ENCODE results near the gene PSMA7.

Gene PSMA7

DNA sequence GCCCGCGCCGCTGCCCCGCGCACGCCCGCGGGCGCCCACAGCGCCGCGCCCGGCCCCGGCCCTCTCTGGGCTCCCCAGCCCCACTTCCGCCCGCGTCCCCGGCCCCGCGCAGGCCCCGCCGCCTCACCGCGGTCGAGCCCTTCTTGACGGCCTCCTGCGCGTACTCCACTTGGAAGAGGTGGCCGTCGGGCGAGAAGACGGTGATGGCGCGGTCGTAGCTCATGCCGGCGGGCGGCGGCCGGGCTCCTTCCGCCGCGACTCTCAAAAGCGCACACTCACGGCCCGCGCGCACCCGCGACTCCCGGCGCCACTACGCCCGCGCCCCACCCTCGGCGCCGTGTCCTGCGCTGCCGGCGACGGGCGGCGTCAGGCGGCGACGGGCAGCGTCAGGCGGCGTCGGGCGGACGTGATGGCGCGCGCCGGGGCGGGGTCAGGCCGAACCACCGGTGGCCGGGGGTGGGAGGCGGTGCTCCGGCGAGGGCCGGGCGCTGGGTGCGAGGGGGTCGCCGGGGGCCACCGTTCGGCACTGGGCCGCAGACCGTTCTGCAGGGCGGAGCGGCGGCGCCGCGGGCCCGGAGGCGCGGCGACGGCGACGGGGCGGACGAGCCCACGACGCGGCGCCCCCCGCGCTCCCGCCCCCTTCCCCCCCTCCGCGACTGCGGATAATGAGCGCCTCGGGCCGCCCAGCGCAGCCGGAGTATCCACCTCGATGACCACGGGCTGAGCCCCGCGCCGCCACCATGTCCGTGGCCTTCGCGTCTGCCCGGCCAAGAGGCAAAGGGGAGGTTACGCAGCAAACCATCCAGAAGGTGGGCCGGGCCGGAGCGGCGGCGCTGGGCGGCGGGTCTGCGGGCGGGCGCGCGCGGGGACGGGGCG lies at the start of gene PSMA7, which contains the start of gene SS18L1:
Gene PSMA7, minus strand, starts transcription at position 314 of the 876 bp plus-strand sequence. Its CDS starts 91 bp downstream, at position 223.
Gene SS18L1, plus strand, starts transcription at position 689 of the 876 bp plus-strand sequence. Its CDS starts 52 bp downstream, at position 741.
- DNase-seq (ENCODE audit: low spot score) = peak; percentile 82

DNA sequence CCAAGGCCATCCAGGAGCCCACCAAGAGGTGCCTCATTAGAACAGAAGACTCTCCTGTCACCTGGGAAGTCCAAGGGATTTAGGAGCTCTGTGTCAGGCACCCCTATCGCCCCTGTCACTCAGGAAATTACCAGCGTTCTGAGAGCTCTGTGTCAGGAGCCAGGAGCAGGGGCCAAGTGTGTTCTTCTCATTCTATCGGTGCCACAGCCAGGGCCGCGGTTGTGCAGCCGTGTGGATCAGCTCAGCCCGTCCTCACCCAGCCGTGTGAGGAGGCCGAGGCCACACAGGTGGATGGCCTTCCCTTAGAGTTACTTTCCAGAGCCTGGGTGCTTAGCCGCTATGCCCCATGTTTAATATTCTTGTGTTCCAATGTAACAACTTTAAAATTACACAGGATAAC lies 49.4 kb upstream of the PSMA7 start:
- no peak for DNase-seq (ENCODE audit: low spot score)

DNA sequence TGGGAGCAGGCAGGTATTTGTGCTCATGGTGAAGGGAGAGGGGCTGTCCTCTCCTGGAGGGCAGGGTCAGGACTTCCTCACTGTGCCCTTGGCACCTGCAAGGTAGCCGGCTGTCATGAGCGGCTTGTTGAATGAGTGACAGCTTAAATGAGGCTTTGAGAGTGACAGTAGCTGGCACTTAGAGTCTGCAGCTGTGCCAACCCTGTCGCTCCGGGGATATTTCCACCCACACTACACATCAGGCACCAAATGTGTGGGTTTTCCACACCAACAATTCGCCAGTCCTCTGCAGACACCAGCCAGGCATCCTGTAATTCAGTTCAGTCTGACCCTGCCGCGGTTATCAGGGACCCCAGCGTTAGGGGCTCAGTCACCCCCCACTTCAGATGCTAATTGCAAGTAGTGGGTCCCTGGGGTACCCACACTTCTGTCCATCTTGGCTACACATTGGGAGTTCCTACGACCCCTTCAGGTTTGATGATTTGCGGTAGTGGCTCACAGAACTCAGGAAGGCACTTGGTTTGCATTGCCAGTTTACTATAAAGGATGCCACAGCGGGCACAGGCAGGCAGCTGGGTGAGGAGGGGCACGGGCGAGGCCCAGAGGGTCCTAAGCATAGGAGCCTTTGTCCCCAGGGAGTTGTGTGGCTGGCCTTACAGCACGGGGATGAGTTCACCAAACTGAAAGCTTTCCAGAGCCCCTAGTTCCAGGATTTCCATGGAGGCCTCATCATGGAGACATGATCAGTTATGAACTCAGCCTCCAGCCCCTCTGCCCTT lies 48.8 kb upstream of the PSMA7 start:
- no peak for DNase-seq (ENCODE audit: low spot score)

DNA sequence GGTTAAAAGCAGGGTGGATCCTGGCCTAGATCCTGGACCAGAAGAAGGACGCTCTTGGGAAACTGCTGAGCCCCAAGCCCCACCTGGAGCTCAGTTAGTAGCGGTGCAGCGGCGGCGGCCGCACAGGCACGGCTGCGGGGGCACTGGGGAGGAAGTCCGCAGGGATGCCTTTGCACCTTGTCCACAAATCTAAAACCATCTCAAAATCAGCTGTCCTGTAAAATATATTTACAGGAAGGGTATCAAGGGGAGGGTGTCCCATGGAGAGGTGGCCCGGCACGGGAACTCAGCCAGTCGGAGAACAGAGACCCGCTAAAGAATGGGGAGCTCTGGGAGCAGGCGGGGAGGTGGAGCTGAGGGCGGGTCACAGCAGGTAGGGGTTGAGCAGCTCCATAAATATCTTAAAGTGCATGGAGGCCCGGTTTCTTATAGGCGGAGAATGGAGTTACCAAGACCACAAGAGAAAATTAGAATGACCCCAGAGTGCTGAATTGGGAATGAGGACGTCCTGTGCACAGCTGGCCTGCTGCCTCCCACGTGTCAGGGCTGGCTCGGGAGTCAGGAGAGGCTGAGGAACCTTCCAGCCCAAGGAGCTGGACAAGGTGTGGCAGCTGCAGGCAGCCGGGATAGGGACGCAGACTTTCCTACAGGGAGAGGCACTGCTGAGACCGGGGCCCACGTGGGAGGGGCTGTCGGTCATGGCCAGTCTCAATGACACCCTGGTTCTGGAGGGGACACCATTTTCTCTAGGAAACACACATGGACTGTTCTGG lies 47.6 kb upstream of the PSMA7 start:
- DNase-seq (ENCODE audit: low spot score) = no peak

DNA sequence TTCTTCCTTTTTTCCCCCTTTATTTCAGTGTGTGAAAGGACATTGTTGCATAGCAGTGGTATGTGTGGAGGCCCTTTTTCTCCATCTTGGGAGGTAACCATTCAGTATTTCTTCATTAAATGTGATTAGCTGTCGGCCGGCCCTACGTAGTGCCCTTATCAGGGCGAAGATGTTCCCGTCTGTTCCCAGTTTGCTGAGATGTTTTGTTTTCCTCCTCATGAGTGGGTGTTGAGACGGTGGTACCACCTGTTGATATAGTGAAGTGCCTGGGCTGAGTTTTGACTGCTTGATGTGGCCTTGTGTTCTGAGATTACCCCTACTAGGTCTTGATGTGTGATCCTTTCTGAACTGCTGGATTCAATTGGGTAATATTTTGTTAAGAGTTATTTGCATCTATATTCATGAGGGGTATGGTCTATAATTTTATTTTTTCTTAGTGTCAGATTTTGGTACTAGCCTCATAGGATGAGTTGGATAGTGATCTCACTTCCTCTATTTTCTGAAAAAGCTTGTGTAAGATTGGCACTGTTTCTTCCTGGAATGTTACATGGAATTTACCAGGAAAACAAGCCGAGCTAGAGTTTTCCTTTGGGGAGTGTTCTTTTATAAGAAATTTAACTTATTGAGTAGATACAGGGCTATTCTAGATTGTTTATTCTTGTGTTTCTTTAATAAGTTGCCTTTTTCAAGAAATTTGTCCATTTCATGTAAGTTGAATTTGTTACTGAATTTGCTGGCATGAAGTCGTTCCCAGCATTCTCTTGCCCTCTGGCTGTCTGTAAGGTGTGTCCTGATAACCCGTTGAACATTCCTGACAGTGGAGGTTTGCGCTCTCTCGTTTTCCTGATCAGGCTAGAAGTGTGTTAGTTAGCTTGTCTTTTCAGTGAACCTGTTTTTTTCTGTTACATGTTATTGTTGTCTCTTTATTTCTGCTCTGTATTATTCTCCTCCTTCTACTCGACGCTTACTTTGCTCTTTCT lies 44.0 kb upstream of the PSMA7 start:
- no peak for DNase-seq (ENCODE audit: low spot score)

DNA sequence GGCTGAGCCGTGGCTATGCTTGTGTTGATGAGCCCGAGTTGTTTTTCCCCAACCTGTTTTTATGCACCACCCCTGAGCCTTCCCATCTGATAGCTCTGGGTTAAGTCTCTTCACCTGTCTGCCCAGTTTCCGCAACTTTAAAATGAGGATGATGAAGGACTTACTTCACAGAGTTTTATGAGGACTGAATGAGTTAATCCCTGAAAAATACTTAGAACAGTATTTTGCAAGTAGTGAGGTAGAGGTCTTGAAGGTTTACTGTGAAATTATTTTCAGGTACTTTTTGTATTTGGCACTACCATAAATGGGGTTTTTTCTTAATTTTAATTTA lies 42.9 kb upstream of the PSMA7 start:
- no peak for DNase-seq (ENCODE audit: low spot score)

DNA sequence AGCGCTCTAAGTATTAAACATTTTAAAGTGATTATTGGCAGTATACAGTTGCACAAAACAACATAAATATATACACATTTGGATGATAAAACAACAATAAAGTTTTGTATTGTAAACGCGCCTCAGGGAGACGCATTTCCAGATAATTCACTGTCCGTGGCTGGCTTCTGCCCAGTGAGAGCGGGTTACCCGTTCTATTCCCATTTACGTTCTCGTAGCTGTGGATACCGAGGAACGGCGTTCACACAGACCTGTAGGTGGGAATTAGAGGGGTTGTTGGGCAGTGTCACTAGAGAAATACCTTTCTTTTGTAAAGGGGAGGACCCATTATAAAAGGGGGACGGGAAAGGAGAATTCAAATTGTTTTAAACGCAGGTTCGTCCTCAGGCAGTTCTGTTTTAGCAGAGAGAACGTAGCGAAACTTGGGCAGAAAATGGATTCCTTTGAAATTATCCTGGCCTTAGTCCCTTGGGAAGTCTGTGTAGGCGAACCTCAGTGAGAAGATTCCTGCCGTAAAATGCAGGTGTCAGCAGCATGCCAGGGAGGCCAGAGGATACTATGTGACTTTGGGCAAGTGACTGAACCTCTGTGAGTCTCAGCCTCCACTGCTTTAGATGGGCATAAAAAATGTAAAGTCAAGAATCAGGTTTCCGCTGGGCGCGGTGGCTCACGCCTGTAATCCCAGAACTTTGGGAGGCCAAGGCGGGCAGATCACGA lies 40.4 kb upstream of the PSMA7 start:
- no peak for DNase-seq (ENCODE audit: low spot score)

DNA sequence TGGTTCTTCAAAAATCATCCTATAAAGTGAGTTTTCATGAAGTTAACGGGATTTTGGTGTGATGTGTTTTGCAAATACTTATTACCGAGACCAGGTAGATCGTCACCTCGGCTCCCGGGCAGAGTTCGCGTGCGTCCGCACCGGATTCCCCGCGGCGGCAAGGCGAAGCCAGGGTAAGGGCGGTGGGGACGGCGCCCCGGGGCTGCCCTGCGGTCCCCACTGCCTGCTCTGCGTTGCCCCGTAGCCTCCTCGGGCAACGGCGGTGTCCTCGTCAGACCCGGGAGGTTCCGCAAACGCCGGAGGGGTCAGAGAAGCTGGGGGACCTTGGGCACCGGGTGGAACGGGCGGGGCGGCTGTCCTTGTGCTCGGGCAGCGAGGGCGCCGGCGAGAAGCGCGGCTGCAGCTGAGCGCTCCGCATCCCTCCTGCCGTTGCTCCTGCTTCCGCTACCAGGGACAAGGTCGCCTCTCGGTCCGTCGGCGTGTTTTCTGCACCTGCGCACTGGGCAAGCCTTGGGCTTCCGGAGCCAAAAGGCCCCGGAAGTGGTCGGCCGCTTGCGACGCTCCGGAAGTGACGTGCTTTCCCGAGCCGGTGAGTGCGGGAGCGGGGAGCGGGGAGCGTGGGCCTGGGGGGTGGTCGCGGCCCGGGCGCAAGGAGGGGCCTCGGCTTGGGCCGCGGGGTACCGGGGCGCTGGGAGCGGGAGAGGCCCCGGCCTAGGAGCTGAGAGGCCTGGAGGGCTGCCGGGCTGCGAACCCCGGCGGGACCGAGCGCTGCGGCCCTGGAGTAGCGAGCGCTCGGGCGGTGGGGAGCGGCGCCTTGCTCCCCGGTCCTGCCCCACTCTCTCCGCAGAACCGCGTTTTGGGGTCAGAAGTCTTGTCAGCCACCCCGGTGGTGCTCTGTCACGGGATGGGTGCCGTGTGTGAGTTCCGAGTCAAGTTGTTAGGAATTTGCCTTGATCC lies 39.6 kb upstream of the PSMA7 start, which contains the start of gene MTG2:
Gene MTG2, plus strand, starts transcription at position 560 of the 957 bp plus-strand sequence. CDS start 10,393 bp downstream, outside the sequence.
- peak; percentile 96 for DNase-seq (ENCODE audit: low spot score)

DNA sequence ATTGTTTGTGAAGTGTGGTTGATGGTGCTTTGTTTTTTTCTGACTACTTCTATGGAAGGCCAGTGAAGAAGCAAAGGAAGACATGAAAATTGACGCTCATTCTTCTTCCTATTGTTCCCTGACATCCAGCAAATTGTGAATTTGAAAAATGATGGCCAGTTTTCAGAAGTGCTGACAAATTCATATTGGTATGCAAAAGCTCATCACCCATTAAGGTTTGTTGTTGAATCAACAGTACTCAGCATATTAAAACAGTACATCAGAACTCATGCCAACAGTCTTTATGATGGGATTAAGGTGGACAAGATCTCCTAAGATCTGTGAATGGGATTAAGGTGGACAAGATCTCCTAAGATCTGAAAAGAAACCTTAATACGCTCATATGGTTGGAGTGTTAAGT lies 38.6 kb upstream of the PSMA7 start:
- DNase-seq (ENCODE audit: low spot score) = no peak

DNA sequence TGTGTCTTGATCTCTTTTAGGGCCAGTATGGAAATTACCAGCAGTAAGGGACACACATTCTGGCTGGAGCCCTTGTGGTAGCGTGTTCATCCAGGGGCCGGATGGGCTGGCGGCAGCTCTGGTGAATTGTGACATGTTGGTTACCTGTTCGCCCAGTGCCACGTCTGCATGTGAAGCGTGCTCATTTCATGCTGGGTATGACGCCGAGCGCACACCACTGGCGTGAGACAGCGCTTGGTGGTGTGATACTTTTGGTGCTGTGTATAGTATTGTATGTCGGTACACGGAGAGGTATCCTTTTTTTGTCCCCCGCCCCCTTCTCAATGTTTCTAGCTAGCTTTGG lies 35.9 kb upstream of the PSMA7 start:
- DNase-seq (ENCODE audit: low spot score) = no peak

DNA sequence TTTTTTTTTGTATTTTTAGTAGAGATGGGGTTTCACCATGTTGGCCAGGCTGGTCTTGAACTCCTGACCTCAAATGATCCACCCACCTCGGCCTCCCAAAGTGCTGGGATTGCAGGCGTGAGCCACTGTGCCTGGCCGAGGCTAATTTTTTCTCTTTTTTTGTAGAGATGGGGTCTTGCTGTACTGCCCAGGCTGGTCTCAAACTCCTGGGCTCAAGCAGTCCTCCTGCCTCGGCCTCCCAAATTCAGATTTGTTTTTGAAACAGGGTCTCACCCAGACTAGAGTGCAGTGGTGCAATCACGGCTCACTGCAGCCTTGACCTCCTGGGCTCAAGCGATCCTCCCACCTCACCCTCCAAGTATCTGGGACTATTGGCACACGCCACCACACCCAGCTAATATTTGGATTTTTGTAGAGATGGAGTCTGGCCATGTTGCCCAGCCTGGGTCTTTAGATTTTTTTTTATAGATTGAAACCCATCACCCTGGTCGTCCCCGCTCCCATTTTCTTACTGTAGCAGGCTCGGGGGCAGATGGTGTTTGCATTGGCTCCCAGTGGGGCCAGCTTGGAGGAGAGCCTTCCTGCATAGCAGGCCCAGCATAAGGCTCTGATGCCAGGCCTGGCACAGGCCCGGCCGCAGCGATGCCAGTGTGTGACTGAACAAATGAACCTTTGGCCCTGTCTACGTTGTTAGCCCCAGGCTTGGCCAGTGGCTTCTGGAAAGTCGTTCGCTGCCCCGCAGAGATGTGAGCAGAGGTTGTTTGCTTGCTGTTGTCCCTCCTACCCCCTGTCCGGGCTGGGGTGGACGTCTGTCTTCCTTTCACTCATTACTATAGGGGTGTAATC lies 35.3 kb upstream of the PSMA7 start:
- no peak for DNase-seq (ENCODE audit: low spot score)

DNA sequence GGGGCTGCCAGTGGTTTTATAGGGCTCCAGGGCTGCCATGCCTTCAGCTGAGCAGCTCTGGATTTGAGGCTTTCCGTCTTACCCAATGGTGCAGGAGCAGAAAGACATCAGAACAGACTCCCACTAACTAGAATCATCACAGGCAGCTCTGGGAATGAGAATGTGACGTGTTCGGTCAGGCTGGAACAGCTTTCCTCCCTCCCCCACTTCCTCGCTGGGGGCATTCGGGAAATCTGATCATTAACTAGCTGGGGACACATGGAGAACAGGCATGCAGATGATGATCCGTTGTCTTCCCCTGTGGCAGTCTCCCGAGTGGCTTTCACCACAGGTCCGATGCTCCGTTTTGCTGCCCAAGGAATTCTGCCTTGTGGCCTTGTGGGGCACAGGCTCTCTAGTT lies 34.1 kb upstream of the PSMA7 start:
- no peak for DNase-seq (ENCODE audit: low spot score)

DNA sequence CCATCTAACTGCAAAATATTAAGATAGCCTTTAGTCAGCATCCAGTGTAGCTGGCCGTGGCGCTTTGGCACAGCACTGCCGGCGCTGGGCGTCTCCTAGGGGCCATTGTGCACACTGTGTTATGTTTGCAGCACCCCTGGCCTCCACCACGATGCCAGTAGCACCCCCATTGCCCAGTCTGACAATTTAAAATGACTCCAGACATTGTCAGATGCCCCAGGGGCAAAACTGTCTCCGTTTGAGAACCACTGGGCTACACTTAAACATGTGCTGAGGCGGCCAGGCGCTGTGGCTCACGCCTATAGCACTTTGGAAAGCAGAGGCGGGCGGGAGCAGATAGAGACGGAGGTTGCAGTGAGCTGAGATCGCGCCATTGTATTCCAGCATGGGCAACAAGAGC lies 33.7 kb upstream of the PSMA7 start:
- DNase-seq (ENCODE audit: low spot score) = no peak

DNA sequence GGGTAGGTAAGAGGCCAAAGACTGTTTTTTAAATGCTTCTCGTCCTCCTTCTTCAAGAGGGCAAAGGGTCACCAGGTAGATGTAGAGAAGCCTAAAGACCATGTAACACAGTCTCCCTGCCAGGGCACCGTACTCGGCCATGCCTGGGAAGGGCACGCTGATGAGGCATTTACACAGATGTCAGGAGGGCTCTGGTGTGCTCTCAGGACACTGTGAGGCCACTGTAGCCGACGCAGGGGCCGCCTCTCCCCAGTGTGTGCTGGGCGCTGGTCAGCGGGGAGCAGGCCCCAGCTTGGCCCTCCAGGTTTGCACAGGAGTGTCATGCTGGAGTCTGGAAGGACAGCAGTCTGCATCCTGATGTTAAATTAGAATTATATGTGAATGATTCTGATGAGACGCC lies 32.5 kb upstream of the PSMA7 start:
- no peak for DNase-seq (ENCODE audit: low spot score)

DNA sequence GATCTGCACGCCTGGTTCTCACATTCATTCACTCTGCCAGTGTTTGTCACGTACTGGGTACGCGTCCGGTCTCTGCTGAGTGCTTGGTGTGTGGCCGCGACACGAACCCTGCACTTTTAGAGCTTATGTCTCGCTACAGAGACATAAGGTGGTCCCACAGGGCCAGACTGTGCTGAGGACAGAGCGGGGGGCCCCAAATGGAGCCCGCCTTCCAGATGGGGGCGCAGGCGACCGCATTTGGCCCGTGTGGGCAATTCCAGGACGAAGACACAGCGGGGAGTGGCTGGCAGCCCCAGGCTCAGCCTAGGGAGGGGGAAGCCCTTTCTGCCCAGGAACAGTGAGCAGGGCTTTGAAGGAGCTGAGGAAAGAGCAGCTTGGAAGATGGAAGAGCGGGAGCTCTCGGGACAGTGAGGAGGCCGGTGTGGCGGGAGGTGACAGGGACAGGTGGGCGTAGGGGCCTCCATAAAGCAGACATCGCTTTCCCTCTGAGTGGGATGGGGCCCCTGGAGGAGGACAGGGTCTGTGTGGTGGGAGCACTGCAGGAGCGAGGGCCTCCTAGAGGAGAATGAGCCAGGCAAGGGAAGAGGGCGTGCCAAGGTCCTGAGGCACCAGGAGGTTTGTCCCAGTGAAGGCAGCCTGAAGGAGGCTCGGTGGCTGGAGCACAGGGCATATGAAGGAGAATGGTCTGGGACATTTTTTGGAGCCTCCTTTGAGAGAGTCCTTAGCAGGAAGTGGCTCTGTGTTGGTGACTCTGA lies 31.9 kb upstream of the PSMA7 start:
- no peak for DNase-seq (ENCODE audit: low spot score)

DNA sequence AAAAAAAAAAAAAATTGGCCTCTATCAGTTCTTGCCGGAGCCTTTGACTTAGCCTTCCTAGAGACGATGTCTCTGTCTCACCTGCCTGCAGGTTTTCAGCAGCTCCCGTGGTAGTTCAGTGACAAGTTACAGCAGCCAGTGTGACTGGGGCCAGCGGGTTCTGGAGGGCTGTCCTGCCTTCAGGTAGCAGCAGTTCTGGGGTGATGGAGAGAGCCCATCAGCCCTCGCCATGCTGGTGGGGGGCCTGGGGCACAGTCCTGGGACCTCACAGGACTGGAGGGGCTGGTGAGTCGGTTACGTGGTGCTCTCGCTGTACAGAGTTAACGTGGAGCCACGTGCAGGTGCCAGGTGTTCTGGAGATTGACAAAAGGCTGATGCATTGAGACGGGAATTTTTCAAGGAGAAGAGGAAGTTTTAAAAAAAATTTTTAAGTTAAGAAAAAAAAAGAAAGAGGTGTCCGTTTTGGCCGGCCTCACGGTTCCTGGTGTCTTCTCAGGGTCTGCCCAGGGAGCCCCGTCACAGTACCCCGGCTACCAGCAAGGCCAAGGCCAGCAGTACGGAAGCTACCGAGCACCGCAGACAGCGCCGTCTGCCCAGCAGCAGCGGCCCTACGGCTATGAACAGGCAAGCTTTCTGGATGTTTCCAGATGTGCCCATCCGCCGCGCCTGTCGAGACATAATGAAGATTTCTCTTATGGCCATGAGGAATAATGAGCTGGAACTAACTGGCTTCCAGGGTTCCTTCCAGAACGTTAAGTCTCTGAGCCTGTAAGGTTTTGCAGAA lies 31.0 kb upstream of the PSMA7 start:
- no peak for DNase-seq (ENCODE audit: low spot score)

DNA sequence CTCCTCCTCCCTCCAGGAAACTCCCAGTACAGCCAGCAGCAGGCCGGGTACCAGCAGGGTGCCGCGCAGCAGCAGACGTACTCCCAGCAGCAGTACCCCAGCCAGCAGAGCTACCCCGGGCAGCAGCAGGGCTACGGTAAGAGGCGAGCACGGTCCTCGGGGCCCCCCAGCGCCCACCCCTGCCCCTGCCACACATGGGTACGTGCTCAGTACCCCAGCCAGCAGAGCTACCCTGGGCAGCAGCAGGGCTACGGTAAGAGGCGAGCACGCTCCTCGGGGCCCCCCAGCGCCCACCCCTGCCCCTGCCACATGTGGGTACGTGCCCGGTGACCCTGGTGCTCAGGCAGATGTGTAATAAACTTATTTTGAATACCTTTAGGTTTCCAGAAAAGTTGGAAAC lies 29.5 kb upstream of the PSMA7 start:
- DNase-seq (ENCODE audit: low spot score) = no peak

Data from activated CD4-positive, alpha-beta T cell treated with anti-CD3 and anti-CD28 coated beads, Interleukin-2, Interleukin-4, amounts not matched to agents 100 ng/mL and 50 ng/mL, durations not matched to agents 16 hours and 8 hours (primary cell).